GM10248 (cell line): ENCODE data around the gene PCYT1B.

Source experiments
- CTCF ChIA-PET: fragments of 300-600 bp; sonication (Branson Sonifier 250); formaldehyde crosslinking; extraction: SDS; loops from one replicate; lab custom pipeline; 2021; ENCODE audit warnings: antibody characterized with exemption; lab: Yijun Ruan, JAX
- POLR2A ChIA-PET: fragments of 350-650 bp; sonication (Branson Sonifier 250); formaldehyde crosslinking; extraction: SDS; loops from one replicate; lab custom pipeline; 2020; ENCODE audit warnings: antibody characterized with exemption; lab: Yijun Ruan, JAX
- DNase-seq: peaks from one replicate; pipeline ENCODE4 v3.0.0; 2012; ENCODE audit errors: extremely low spot score
- CTCF ChIP-seq: IDR thresholded peaks from 2 replicates; pipeline ENCODE4 v1.5.1; 2012; ENCODE audit warnings: mild to moderate bottlenecking, low read depth; ENCODE audit errors: extremely low read depth, missing control alignments, control extremely low read depth

The PCYT1B gene

DNA sequence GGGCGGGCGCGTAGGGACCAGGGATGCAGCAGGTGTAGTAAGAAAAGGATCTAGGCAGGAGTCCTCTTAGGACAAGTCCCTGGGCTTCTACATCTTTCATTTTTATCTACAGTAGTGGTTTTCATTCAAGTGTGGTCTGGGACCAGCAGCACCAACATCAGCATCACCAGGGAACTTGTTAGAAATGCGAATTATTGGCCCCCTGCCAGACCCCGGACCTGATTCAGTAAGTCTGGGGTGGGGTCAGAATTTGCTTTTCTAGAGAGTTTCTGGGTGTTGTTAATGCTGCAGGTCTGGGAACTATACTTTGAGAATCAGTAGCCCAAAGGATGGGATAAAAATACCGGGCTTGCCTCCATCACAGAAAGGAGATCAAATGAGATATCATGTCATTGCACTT is 1.3 kb upstream of the PCYT1B start:
- DNase-seq = no peak
- ChIA-PET CTCF (no interaction called here), POLR2A (no interaction called here)
- TF ChIP-seq CTCF = no peak

GRCh38 chrX:24646745-24647182 is 383 bp downstream of the PCYT1B start:
- no peak for TF ChIP-seq CTCF
- ChIA-PET POLR2A (no interaction called here), CTCF (no interaction called here)
- no peak for DNase-seq

DNA sequence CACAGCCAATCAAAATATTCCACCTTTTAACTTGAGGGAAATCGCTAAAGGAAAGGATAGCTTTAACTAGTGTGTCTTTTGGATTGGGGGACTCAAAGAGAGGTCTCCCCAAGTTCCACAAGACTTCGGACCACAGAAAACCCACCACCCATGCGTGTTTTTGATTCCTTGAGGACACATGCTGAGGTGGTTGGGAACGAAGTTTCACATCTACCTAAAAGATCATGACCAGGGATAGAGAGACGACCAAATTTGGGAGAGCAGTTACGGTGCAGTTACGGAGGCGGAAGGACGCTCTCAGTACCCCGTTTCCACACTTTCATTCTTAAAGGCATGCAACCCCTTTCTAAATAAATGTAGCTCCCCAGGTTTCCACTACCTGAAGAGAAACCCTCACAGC is 1.1 kb downstream of the PCYT1B start:
- ChIA-PET POLR2A (no interaction called here), CTCF (no interaction called here)
- no peak for DNase-seq
- no peak for TF ChIP-seq CTCF

- no peak for DNase-seq
- POLR2A ChIA-PET = no interaction called here
- TF ChIP-seq CTCF = no peak
- CTCF ChIA-PET = no interaction called here
Measured at GRCh38 chrX:24643116-24643515, 4.0 kb downstream of the PCYT1B start.

DNA sequence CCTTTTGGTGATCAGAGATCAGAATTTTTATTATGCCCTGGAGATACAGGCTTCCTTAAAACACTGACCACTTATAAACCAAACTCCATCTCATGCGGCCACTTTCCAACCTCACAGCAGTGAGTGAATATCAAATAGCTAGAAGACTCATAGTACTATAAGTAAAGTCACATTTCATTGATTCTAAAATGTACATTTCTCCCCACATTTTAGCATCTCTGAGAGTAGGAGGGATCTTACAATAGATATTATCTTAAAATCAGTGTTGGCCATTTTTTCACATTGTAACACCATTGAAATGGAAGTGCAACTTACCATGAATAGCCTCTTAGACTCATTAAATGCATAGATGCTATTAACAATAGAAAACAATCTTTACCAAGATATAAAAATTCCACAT is 17.4 kb downstream of the PCYT1B start:
- ChIA-PET POLR2A (no interaction called here), CTCF (no interaction called here)
- no peak for TF ChIP-seq CTCF
- DNase-seq = no peak

GRCh38 chrX:24619647-24620046 is 27.5 kb downstream of the PCYT1B start:
- CTCF ChIA-PET = no interaction called here
- TF ChIP-seq CTCF = no peak
- DNase-seq = no peak
- POLR2A ChIA-PET = no interaction called here

- no peak for TF ChIP-seq CTCF
- POLR2A ChIA-PET = no interaction called here
- DNase-seq = no peak
- CTCF ChIA-PET = interaction anchor here (1.2 kb wide), 1 partner anchor 10 kb away, joined by 3 read pairs; no protein-coding TSS in a partner anchor
Measured at GRCh38 chrX:24610516-24610915, 36.6 kb downstream of the PCYT1B start.
